Measurements from ENCODE around the gene KRT83.

KRT83 gene

DNA sequence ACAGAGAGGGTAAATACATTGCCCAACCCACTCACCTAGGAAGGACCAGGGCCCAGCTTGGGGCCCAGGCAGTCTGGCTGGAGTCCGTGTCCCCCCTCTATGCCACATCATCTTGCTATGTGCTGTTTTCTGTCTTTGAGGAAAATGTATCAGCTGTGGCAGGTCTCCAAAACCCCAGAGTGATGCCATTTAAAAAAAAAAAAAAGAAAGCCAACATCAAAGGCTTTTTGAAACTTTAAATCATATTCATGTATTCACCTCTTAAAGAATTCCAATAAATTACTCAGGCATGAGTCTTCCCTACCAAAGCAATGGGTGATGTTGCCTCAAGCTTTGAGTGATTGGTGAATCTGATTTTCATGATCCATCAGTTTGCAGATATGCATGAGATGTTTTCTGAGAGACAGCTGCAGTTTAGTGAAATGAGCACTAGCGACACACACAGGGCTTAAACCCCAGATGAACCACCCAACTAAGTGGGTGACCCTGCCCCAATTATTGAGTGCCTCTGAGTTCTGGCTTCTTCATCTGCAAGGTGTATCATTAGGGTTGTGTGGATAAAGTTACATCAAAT lies 35.9 kb downstream of the KRT83 start:
- DNase-seq = no peak

DNA sequence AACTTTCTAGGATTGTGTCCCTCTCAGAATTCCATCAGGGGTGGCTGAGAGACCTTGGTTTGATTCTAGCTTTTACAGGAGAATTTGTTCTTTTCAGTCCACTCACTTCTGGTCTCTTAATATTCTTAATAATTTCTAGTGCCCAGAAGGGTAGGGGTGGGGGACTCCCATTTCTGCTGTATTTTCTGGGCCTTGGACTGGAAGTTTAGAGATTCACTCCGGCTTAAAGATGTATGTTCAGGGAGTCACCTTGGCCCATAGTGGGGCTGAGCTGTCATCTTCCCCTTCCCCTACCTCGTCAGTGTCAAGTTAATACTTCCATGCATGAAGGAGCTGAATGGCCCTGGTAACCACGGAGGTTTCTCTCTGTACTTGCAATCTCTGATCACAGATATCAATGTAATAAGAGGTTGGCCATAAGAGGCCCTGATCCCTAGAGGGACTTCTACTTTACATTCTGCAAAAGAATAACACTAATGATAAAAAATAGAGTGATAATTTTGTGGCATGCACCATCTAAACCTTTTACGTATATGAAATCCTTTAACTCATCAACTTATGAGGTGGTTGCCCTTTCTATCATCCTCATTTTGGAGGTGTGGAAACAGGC lies 36.5 kb downstream of the KRT83 start:
- no peak for DNase-seq

DNA sequence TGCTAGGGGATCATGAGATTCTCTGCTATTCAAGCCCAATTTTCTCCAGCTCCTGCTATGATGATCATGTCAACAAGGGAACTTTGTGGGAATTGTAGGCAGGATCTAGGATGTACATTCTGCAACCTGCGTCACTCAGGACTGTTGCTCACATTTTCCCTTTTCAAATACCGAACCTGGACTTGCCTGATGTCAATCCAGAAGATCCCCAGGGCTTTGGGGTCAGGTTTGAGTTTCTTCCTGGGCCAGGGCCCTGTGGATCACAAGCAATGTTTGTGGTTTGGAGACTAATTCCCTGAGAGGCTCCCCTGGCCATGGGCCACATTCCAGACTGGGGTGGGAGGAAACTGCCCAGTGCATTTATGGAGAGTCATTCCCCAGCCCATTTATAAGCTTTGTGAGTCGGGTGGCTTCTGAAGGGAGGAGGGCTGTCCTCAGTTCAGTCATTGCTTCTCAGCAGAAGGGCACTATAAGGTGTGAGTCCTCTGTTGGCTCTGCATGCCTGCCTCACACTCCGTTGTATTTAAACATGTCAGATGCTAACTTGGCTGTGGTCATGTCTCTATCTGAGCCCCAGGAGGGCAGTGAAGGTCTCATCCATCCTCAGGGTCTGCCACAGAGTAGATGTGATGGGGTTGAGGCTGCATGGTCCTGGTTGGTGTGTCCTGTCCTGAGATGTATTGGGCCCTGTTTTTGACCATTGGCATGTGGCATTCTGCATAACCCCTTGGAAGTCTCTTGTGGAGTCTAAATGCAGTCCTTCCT lies 40.2 kb downstream of the KRT83 start:
- no peak for DNase-seq

GRCh38 chr12:52280319-52280795 lies 40.8 kb downstream of the KRT83 start:
- no peak for DNase-seq

GRCh38 chr12:52279422-52280318 lies 41.5 kb downstream of the KRT83 start:
- DNase-seq = no peak

DNA sequence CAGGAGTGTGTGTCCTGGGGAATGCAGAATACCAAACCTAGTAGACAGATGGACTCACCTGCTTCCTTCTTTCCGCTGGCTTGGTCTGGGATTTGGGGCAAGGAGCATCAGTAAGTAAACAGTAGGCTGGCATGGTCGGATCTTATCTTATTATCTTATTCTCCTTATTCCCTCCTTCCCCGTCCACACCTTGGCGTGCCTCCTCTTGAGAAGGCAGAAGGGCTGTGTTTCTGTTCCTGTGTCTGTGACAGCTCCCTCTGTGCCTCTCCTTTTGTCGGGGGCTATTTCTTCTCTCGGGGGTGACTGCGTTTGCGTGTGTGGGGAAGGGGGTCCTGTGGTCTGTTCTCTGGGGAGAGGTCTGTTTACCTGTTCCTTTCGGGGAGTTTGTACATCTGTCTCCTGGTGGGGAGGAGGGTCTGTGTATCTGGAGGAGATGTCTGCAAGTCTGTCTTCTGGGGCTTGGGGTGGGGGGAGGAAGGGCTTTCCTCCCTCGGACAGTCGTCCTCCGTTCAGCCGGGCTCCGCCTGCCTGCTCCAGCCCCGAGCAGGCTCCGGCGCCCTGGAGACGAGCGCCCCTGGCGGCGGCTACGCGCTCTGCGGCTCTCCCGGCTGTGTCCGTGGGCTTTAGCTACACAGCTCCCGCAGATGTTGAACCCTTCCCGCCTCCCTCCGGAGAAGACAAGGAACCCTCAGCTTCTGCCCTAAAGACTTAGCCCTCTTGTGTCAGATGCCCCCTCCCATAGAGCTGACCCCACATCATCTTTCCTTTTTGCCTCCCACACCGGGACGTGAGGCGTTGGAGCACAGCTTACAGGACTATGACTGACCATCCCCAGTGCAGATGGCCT lies 42.4 kb downstream of the KRT83 start:
- peak; percentile 32 to 69 (median 46) for DNase-seq

DNA sequence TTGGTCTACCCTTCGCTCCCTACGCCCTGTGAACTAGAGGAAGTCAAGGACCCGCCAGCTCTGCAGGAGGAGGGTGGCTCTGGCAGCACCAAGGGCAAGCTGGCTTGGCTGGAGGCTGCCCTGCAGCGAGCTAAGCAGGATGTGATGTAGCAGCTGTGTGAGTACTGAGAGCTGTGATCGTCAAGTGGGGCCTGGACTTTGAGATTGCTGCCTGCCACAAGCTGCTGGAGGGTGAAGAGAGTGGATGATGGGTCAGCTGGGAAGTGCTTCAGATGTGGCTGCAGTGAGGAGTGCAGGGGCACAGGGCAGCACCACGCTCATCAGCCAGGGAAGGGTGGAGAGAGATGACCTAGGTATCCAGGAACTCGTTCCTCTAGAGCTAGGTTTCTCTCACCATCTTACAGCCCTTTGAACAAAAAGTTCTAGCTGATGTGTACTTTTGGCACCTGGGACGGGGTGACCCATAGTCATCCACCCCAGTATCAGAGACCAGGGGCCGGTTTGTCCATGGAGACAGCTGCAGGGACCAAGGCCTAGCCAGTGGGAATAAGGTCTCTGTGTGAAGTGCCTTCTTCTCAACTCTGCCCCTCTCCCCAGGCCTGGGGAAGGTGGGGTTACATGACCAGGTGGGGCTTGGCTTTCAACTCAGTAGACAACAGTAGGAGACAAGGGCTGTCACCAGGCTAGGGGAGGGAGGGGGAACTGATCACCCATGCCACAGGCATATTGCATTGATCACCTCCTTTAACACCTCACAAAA lies 43.5 kb downstream of the KRT83 start:
- DNase-seq = no peak

DNA sequence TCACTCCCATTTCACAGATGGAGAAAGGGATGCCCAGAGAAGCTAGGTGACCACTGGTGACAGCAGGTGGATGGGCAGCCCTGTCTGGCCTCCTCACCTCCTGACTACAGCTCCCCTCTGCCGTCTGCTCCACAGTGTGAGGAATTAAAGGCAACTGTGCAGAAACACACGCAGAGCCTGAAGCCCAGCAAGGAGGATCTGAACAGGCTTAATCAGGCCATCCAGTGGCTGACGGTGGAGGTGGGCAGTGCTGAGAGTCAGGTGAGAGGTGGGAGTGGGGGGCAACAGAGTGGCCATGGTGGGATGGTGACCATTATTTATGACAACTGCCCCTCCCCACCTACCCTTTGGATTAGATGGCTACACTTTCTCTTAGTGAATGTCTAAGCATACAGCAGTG lies 45.5 kb downstream of the KRT83 start:
- no peak for DNase-seq

- DNase-seq = no peak
Observed at GRCh38 chr12:52274521-52275120, 46.6 kb downstream of the KRT83 start, which contains the start of gene KRT86. Gene KRT86 (plus strand): TSS chr12:52274645. CDS start chr12:52301917, 27,272 bp downstream.

GRCh38 chr12:52271158-52271557 lies 50.0 kb downstream of the KRT83 start:
- no peak for DNase-seq

- DNase-seq = no peak
Observed at GRCh38 chr12:52270541-52271070, 50.6 kb downstream of the KRT83 start.

DNA sequence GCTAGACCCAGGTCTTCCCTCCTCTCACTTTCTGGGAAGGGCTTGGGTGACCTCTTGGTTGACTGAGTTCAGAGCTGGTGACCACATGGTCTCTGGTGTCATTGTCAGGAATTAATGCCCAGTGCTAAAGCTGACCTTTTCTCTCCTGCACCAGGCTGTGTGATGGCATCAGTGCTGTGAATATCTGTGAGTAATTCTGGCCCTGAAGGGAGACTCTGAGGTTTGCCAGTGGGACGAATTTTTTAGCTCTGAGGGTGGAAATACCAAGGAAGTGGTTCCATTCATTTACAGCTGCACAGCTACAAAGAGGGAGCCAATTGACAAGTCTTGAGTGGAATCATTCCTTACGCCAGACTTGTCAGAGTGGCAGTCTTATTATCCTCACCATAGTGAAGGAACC lies 53.0 kb downstream of the KRT83 start:
- DNase-seq = no peak

GRCh38 chr12:52267699-52268098 lies 53.5 kb downstream of the KRT83 start:
- no peak for DNase-seq

- DNase-seq = no peak
Observed at GRCh38 chr12:52267266-52267665, 53.9 kb downstream of the KRT83 start.

DNA sequence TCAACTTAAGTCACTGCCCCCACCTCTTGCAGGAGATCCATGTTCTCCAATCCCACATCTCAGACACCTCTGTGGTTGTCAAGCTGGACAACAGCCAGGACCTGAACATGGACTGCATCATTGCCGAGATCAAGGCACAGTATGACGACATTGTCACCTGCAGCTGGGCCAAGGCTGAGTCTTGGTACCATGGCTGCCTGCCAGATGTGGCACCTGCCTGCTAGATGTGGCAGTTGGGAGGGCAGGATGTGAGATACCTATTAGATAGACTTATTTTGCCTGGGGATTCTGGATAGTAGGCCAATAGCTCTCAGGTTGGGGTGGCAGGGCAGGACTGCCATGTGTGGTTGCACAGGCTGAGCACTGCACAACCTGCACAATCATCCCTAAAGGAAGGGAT lies 54.7 kb downstream of the KRT83 start:
- no peak for DNase-seq

DNA sequence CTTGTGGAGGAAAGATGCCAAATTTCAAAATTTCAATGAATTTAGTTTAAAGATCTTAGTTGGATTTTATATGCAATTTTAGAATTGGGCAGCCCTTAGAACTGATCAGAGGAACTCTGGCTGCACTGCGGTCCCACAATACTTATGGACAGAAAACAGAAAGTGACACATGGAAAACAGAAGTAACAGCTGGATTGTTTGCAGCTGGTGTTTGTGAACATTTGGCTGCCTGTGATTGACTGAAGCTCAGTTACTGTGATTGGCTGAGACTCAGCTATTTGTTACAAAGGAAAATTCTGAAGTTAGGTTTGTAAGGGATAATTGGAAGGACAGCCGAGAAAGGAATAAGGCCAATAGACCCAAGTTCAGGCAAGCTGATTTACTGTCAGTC lies 56.8 kb downstream of the KRT83 start:
- no peak for DNase-seq

Measured in T-helper 1 cell (primary cell).